GM13977 (cell line): ENCODE data around the gene GPRC5B.
A peak's percentile ranks its signal among the peaks of the same experiment; 100 is the strongest.

Source experiments
- DNase-seq: peaks from one replicate; pipeline ENCODE4 v3.0.0; 2012; ENCODE audit warnings: low spot score
- CTCF ChIP-seq: IDR thresholded peaks from 2 replicates; pipeline ENCODE4 v1.5.1; 2012; ENCODE audit warnings: mild to moderate bottlenecking, control low read depth; ENCODE audit not compliant: insufficient read depth; ENCODE audit errors: extremely low read depth, missing control alignments
- in situ Hi-C: fragments of 300-500 bp; cut with MboI; formaldehyde crosslinking; loops from one replicate; pipeline ENCODE4 v1.12.0; 2022; ENCODE audit warnings: low sequenced_read_pairs, low pct_unique_long_range_greater_than_20kb, mixed read lengths, inconsistent platforms; ENCODE audit not compliant: unreplicated experiment

The GPRC5B gene

GRCh38 chr16:19884611-19885450 lies at the start of gene GPRC5B:
GPRC5B (minus strand) TSS chr16:19884848; CDS start chr16:19872845, 12,003 bp downstream.
- DNase-seq = peak; percentile 74
- in situ Hi-C loops = loop anchor here (10.0 kb wide), 1 partner anchor 280 kb away; no protein-coding TSS in a partner anchor
- TF ChIP-seq CTCF = peak; percentile 13

- no peak for DNase-seq
- in situ Hi-C loops = no loop called here
- no peak for TF ChIP-seq CTCF
These were observed 49.1 kb upstream of the GPRC5B start for GRCh38 chr16:19933740-19934139.

GRCh38 chr16:19929062-19929511 lies 44.4 kb upstream of the GPRC5B start:
- DNase-seq = no peak
- no peak for TF ChIP-seq CTCF
- in situ Hi-C loops = no loop called here

GRCh38 chr16:19928432-19928831 lies 43.8 kb upstream of the GPRC5B start:
- TF ChIP-seq CTCF = no peak
- no peak for DNase-seq
- in situ Hi-C loops = no loop called here

- in situ Hi-C loops = no loop called here
- no peak for TF ChIP-seq CTCF
- no peak for DNase-seq
These were observed 42.1 kb upstream of the GPRC5B start for GRCh38 chr16:19926449-19927390.

- TF ChIP-seq CTCF = no peak
- in situ Hi-C loops = loop anchor here (25.0 kb wide), 1 partner anchor 789 kb away; no protein-coding TSS in a partner anchor
- no peak for DNase-seq
These were observed 38.7 kb upstream of the GPRC5B start for GRCh38 chr16:19923396-19923795.
